ENCODE data around the gene PTH2R. TPM values are rescaled to one million over a fixed set of nuclear protein-coding genes. Genes with fewer than 3 reads are reported as not detected.

The PTH2R gene, protein sequence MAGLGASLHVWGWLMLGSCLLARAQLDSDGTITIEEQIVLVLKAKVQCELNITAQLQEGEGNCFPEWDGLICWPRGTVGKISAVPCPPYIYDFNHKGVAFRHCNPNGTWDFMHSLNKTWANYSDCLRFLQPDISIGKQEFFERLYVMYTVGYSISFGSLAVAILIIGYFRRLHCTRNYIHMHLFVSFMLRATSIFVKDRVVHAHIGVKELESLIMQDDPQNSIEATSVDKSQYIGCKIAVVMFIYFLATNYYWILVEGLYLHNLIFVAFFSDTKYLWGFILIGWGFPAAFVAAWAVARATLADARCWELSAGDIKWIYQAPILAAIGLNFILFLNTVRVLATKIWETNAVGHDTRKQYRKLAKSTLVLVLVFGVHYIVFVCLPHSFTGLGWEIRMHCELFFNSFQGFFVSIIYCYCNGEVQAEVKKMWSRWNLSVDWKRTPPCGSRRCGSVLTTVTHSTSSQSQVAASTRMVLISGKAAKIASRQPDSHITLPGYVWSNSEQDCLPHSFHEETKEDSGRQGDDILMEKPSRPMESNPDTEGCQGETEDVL
- not detected in 2 replicates for total RNA-seq
- long read RNA-seq: 0 reads

DNA sequence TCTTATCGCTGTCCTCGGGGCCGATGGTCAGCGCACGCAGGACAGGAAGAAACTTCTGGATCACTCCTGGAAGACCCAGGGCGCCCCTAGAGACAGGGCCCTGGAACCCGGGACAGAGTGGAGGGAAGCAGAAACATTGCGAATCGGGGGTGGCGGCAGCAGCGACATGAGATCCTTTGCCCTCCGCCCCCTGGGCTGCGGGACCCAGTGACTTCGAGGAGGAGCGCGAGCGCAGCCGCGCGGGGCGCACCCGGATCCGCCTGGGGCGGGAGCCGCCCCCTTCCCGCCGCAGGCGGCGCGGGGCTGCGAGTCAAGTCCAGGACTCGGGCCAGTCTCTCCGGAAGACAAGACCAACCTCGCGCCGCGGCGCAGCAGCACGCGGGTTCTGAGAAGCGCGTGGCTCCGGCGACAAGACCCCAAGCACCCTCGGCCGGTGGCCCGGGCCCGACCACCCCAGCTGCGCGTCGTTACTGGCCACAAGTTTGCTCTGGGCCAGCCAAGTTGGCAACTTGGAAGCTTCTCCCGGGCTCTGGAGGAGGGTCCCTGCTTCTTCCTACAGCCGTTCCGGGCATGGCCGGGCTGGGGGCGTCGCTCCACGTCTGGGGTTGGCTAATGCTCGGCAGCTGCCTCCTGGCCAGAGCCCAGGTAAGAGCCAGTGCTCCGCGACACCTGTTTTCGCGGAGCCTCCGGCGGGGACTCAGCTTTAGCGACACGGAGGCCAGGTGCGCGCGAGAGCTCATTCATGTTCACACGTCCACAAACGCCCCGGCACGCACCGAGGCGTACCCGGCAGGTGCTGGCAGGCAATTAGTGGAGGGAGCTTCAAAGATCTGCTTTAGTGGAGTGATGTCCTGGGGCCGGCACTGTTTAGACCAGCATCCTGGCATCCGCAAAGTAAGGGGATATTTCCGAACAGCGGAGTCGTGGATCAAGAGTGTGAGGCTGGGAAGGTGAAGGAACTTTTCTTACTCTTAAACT lies at the start of gene PTH2R:
Gene PTH2R, plus strand, starts transcription at position 319 of the 978 bp plus-strand sequence. Its CDS starts 252 bp downstream, at position 571.
- Mint-ChIP-seq H3K36me3 (ENCODE audit: unreplicated experiment) (no peaks in the 10 kb centered on the region), H3K4me3 (ENCODE audit: unreplicated experiment) (peak within 1 kb of the TSS; percentile 48), H3K4me1 (ENCODE audit: unreplicated experiment) (peaks cover 7% of the 10 kb centered on the region), H3K27ac (ENCODE audit: unreplicated experiment) (no peak within 1 kb of the TSS), H3K9me3 (ENCODE audit: unreplicated experiment) (no peaks in the 10 kb centered on the region), H3K27me3 (ENCODE audit: unreplicated experiment) (peaks cover 54% of the 10 kb centered on the region)
- TF ChIP-seq CTCF (IDR thresholded peaks at IDR 0.05): no peak
- no peak for DNase-seq (ENCODE audit: extremely low spot score, unreplicated experiment)

- TF ChIP-seq CTCF (IDR thresholded peaks at IDR 0.05): no peak
- H3K27me3 Mint-ChIP-seq (ENCODE audit: unreplicated experiment): no peaks in the 10 kb centered on the region
- peaks cover 3% of the 10 kb centered on the region for H3K4me1 Mint-ChIP-seq (ENCODE audit: unreplicated experiment)
- H3K9me3 Mint-ChIP-seq (ENCODE audit: unreplicated experiment): no peaks in the 10 kb centered on the region
- no peak overlapping the region for H3K27ac Mint-ChIP-seq (ENCODE audit: unreplicated experiment)
- peaks cover 41% of the 10 kb centered on the region for H3K36me3 Mint-ChIP-seq (ENCODE audit: unreplicated experiment)
- no peak overlapping the region for H3K4me3 Mint-ChIP-seq (ENCODE audit: unreplicated experiment)
- no peak for DNase-seq (ENCODE audit: extremely low spot score, unreplicated experiment)
These were observed 49.6 kb upstream of the PTH2R start for GRCh38 chr2:208356846-208357574.

GRCh38 chr2:208358758-208359631 lies 47.6 kb upstream of the PTH2R start:
- no peak overlapping the region for H3K4me3 Mint-ChIP-seq (ENCODE audit: unreplicated experiment)

More at GRCh38 chr2:208358758-208359631, 47.6 kb upstream of the PTH2R start:
- no peaks in the 10 kb centered on the region for H3K27me3 Mint-ChIP-seq (ENCODE audit: unreplicated experiment)
- TF ChIP-seq CTCF (IDR thresholded peaks at IDR 0.05): no peak
- DNase-seq (ENCODE audit: extremely low spot score, unreplicated experiment): no peak
- no peak overlapping the region for H3K27ac Mint-ChIP-seq (ENCODE audit: unreplicated experiment)
- H3K4me1 Mint-ChIP-seq (ENCODE audit: unreplicated experiment): peaks cover 14% of the 10 kb centered on the region
- H3K36me3 Mint-ChIP-seq (ENCODE audit: unreplicated experiment): peaks cover 24% of the 10 kb centered on the region
- no peaks in the 10 kb centered on the region for H3K9me3 Mint-ChIP-seq (ENCODE audit: unreplicated experiment)
